AG10803 (cell line): Measurements from ENCODE around the gene ITGAD.

Source experiments
- DNase-seq: peaks from one replicate; pipeline ENCODE4 v3.0.0; 2010; ENCODE audit warnings: low read depth
- H3K4me3 ChIP-seq: 2 replicates; pipeline ENCODE4 v1.5.1; 2011; ENCODE audit warnings: mild to moderate bottlenecking, low read length, control low read depth
- TF ChIP-seq, protein P1 (sequence below): conservative IDR thresholded peaks from 2 replicates; pipeline ENCODE4 v1.5.1; 2011; ENCODE audit warnings: mild to moderate bottlenecking, low read length, control low read depth, inconsistent platforms

The ITGAD gene

DNA sequence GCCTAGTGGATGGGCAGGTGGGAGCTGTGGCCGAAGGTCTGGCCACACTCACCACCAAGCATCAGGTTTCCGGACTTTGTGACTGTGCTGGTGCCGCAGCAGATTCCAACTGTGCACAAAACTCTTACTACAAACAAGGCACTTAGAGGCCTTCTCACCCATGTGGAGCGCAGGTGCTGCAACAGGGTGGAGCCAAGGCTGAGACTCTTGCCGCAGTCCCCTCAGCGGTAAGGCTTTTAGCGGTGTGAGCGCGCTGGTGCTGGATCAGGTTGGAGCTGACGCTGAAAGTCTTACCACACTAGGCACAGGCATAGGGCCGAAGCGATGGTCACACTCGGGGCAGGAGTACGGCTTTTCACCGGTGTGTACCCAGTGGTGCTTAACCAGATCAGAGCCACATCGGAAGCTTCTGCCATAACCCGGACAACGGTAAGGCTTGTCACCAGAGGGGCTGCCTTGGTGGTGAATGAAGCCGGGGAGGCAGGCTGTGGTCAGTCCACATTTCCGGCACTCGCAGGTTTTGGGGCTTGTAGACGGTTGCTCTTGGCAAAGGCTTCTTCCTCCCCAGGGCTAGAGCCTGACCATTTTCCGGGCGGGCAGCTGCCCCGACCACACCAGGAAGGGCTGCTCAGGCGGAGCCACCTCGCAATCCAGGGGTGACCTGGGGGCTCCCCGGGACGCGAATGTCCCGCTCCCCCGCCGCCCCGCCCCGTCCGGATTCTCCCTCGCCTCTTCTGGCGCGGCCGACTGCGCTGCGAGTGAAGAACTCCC is 65.1 kb downstream of the ITGAD start:
- DNase-seq: peak; percentile 50
- H3K4me3 ChIP-seq: peak overlapping the region; percentile 91
- TF ChIP-seq, protein P1, sequence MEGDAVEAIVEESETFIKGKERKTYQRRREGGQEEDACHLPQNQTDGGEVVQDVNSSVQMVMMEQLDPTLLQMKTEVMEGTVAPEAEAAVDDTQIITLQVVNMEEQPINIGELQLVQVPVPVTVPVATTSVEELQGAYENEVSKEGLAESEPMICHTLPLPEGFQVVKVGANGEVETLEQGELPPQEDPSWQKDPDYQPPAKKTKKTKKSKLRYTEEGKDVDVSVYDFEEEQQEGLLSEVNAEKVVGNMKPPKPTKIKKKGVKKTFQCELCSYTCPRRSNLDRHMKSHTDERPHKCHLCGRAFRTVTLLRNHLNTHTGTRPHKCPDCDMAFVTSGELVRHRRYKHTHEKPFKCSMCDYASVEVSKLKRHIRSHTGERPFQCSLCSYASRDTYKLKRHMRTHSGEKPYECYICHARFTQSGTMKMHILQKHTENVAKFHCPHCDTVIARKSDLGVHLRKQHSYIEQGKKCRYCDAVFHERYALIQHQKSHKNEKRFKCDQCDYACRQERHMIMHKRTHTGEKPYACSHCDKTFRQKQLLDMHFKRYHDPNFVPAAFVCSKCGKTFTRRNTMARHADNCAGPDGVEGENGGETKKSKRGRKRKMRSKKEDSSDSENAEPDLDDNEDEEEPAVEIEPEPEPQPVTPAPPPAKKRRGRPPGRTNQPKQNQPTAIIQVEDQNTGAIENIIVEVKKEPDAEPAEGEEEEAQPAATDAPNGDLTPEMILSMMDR: peak; percentile 30; the same call in 1 of the 2 replicates

DNA sequence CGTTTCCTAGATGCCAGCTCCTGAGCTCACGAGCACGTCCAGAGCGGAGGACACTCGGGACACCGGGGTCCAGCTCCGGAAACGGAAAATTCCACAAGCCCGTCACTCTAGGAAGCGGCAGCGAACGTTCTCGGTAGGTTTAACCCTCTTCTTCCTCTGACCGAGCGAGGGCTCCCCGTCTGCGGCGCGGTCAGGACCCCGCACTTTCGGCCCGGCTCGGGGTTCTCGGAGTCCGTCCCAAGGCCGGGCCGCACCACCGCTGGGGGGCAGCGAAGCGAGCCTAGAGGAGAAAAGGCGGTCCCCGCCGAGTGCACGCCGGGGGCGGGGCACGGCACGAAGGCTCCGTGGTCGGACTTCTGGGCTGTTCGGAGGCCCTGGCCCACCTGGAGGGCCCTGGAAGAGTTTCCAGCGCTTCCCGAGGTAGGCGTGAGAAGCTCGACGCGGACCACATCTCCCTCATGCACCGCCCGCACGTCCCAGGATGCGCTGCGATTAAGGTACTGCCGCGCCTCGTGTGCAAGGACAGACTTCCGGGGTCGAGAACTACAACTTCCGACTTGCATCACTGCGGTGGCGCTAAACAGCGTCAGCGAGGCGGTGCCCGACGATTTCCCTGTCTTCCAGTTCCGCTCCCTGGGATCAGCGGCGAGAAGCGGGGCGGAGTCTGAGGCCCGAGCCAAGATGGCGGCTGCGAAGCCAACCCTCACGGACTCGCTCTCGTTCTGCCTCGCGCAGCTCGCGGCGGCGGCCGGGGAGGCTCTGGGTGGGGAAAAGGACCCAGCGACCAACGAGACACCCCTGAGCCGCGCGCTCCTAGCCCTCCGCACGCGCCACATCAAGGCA is 65.9 kb downstream of the ITGAD start, which contains the start of gene ARMC5:
Gene ARMC5 (plus strand): TSS at position 658 of the 843 bp plus-strand sequence. CDS start 24 bp downstream, at position 682.
- H3K4me3 ChIP-seq: peak within 1 kb of the TSS; percentile 91
- DNase-seq: peak; percentile 98
- TF ChIP-seq, protein P1: peak; percentile 56

DNA sequence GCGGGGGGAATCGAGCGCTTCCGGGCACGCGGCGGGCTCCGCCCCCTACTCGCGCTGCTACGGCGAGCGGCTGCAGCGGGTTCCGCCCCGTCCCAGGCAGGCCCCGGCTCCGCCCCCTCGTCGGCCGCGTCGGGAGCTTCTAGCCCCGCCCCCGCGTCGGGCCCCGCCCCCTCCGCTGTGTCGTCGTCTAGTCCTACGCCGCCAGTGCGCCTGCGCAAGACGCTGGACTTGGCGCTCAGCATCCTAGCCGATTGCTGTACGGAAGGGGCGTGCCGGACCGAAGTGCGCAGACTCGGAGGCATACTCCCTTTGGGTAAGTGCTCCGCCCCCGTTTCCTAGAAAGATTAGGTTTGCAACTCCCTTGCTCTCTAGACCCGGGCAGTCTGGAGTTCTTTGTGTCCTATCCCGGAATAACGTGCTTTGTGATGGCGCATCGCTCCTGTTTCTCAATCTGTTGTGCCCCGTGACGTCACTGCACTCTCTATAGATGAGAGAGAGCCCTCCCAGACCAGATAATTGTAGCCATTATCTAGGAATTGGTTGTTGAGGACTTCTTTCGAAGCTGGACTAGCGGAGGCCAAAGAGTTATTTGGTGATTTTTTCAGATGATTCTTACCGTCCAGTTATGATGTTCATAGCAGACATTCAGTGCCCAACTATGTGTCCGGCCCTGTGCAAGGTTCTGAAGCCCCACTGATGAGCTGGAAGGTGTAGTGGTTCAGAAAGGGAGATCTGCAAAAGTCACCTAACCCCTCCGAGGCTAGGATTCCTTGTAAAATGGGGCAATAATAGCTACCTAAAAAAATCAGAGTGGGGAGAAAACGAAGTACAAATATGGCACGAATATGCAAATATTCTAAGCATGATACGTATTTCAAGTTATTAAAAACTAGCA is 66.8 kb downstream of the ITGAD start:
- H3K4me3 ChIP-seq: peak overlapping the region; percentile 91
- peak; percentile 99 for DNase-seq
- TF ChIP-seq, protein P1: no peak

DNA sequence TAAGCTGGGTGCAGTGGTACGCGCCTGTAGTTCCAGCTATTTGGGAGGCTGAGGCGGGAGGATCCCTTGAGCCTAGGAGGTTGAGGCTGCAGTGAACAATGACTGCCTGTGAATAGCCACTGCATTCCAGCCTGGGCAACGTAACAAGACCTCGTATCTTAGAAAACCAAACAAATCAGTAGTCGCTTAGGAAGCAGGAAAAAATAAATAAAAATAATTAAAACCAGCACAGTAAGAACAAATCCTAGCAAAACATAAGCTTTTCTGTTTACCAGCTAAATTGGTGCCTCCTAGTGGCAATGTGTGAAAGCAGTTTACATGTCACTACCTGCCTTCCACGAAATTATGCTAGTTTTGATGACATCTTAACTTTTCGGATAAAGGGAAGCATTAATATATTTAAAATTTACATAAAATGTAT is 67.5 kb downstream of the ITGAD start:
- peak overlapping the region; percentile 68 for H3K4me3 ChIP-seq
- TF ChIP-seq, protein P1: peak; percentile 81
- peak; percentile 88 for DNase-seq

DNA sequence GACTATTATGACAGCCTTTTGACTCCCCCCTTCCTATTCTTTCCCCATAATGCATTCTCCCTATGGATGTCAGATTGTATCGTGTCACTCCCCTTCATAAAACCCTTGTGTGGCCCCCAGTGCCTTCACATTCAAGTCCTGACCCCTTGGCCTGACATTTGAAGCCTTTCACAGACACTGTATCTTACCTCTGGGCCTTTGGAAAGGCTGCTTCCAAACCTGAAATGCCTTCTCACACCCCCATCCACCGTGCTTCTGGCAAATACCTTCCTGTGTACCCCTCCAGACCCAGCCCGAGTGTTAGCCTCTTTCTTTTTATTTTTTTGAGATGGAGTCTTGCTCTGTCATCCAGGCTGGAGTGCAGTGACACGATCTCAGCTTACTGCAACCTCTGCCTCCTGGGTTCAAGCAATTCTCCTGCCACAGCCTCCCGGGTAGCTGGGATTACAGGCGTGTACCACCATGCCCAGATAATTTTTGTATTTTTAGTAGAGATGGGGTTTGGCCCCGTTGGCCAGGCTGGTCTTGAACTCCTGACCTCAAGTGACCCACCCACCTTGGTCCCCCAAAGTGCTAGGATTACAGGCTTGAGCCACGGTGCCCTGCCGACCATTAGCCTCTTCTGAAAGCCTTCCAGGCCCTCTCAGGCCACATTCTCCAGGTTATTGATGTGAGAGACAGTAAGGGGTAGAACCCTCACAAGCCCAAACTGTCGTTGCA is 68.2 kb downstream of the ITGAD start:
- H3K4me3 ChIP-seq: no peak overlapping the region
- TF ChIP-seq, protein P1: no peak
- no peak for DNase-seq
